SKM-1 treated with dmso at 0.1 percent for 144 hours (cell line): ENCODE data around the gene RPRML.
"Not testable (repeated sequence)": the region's sequence is repeated elsewhere in the genome, so short reads cannot be mapped to it uniquely, and the experiment has no call there.

Source experiments
- DNase-seq: peaks from one replicate; lab custom pipeline; 2025; ENCODE audit not compliant: unreplicated experiment; lab: John Stamatoyannopoulos, UW

The RPRML gene

GRCh38 chr17:46979147-46979863 lies at the start of gene RPRML:
Gene RPRML (minus strand): TSS chr17:46979253. CDS start chr17:46979007, 246 bp downstream.
- DNase-seq, result no peak

- DNase-seq, result not testable (repeated sequence)
Observed at GRCh38 chr17:47016966-47017365, 37.9 kb upstream of the RPRML start.

GRCh38 chr17:47013341-47013740 lies 34.3 kb upstream of the RPRML start:
- no peak for DNase-seq

GRCh38 chr17:47012457-47012856 lies 33.4 kb upstream of the RPRML start:
- DNase-seq, result no peak

- no peak for DNase-seq
Observed at GRCh38 chr17:47009759-47010594, 30.9 kb upstream of the RPRML start.

- DNase-seq, result no peak
Observed at GRCh38 chr17:47004906-47005305, 25.9 kb upstream of the RPRML start.

- DNase-seq, result not testable (repeated sequence)
Observed at GRCh38 chr17:47003864-47004263, 24.8 kb upstream of the RPRML start.

GRCh38 chr17:46995841-46996571 lies 17.0 kb upstream of the RPRML start:
- DNase-seq, result no peak

- DNase-seq, result no peak
Observed at GRCh38 chr17:46994993-46995392, 15.9 kb upstream of the RPRML start.

GRCh38 chr17:46991617-46992016 lies 12.6 kb upstream of the RPRML start:
- no peak for DNase-seq

GRCh38 chr17:46989637-46990431 lies 10.8 kb upstream of the RPRML start:
- no peak for DNase-seq

- DNase-seq, result not testable (repeated sequence)
Observed at GRCh38 chr17:46987927-46988326, 8.9 kb upstream of the RPRML start.

GRCh38 chr17:46986366-46986765 lies 7.3 kb upstream of the RPRML start:
- no peak for DNase-seq

- DNase-seq, result no peak
Observed at GRCh38 chr17:46984892-46985291, 5.8 kb upstream of the RPRML start.

- DNase-seq, result no peak
Observed at GRCh38 chr17:46984341-46984740, 5.3 kb upstream of the RPRML start.

- DNase-seq, result no peak
Observed at GRCh38 chr17:46983782-46984181, 4.7 kb upstream of the RPRML start.

GRCh38 chr17:46982577-46982976 lies 3.5 kb upstream of the RPRML start:
- no peak for DNase-seq

GRCh38 chr17:46978489-46979146 lies 435 bp downstream of the RPRML start:
- DNase-seq, result no peak

GRCh38 chr17:46977750-46978488 lies 1.1 kb downstream of the RPRML start:
- no peak for DNase-seq

GRCh38 chr17:46977348-46977747 lies 1.7 kb downstream of the RPRML start:
- no peak for DNase-seq
